HG02678 (cell line): ENCODE data around the gene DNAJC6.

Source experiments
- ATAC-seq: cut with Tn5 transposase; IDR thresholded peaks from one replicate; pipeline ENCODE4 v1.9.1; 2021; ENCODE audit warnings: mild to moderate bottlenecking, moderate library complexity; ENCODE audit not compliant: unreplicated experiment

DNAJC6 gene

DNA sequence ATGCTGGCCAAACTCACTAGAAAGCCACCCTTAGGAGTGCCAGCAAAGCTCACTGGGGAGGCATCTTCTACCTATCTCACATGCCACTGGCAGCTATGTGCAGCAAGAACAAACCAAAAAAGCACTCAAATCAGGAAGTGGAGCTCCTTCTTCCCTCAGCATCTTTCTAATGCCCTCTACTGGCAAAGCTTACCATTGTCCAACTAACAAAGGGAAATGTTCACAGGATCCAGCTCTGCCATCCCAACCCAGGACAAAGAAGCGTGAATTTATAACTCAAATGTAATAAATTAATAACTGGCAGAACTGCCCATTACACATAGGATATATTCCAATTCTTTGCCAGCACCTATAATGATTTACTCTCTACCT lies 150.0 kb downstream of the DNAJC6 start:
- peak; percentile 72 for ATAC-seq
